Activated CD8-positive, alpha-beta memory T cell treated with anti-CD3 and anti-CD28 coated beads, Interleukin-2, amount 50 U/mL, for 24 hours (primary cell): ENCODE measurements around the gene COL8A1.
"Not testable (repeated sequence)": the region's sequence is repeated elsewhere in the genome, so short reads cannot be mapped to it uniquely, and the experiment has no call there.

Experiments used
- DNase-seq: peaks from one replicate; pipeline ENCODE4 v3.0.0-alpha.2; 2020; ENCODE audit errors: extremely low read depth

The COL8A1 gene

GRCh38 chr3:99709686-99710085 is 71.3 kb downstream of the COL8A1 start:
- DNase-seq: no peak

GRCh38 chr3:99710094-99710493 is 71.7 kb downstream of the COL8A1 start:
- DNase-seq: no peak

GRCh38 chr3:99711351-99711750 is 73.0 kb downstream of the COL8A1 start:
- DNase-seq: no peak

GRCh38 chr3:99712291-99712954 is 74.0 kb downstream of the COL8A1 start:
- DNase-seq: no peak

- no peak for DNase-seq
Observed at GRCh38 chr3:99713440-99713839, 75.0 kb downstream of the COL8A1 start.

- DNase-seq: no peak
Observed at GRCh38 chr3:99714146-99714545, 75.8 kb downstream of the COL8A1 start.

- no peak for DNase-seq
Observed at GRCh38 chr3:99714575-99714974, 76.2 kb downstream of the COL8A1 start.

GRCh38 chr3:99716463-99716995 is 78.1 kb downstream of the COL8A1 start:
- no peak for DNase-seq

GRCh38 chr3:99720985-99721632 is 82.7 kb downstream of the COL8A1 start:
- no peak for DNase-seq

GRCh38 chr3:99721633-99722007 is 83.2 kb downstream of the COL8A1 start:
- no peak for DNase-seq

GRCh38 chr3:99724276-99724675 is 85.9 kb downstream of the COL8A1 start:
- DNase-seq: no peak

- DNase-seq: no peak
Observed at GRCh38 chr3:99730870-99731269, 92.5 kb downstream of the COL8A1 start.

GRCh38 chr3:99731499-99731898 is 93.1 kb downstream of the COL8A1 start:
- no peak for DNase-seq

- not testable (repeated sequence) for DNase-seq
Observed at GRCh38 chr3:99740371-99740770, 102.0 kb downstream of the COL8A1 start.

GRCh38 chr3:99741588-99741987 is 103.2 kb downstream of the COL8A1 start:
- no peak for DNase-seq

GRCh38 chr3:99747915-99748314 is 109.5 kb downstream of the COL8A1 start:
- no peak for DNase-seq

- DNase-seq: no peak
Observed at GRCh38 chr3:99751649-99752048, 113.3 kb downstream of the COL8A1 start.

- no peak for DNase-seq
Observed at GRCh38 chr3:99753268-99753975, 115.0 kb downstream of the COL8A1 start.

- no peak for DNase-seq
Observed at GRCh38 chr3:99755831-99756230, 117.4 kb downstream of the COL8A1 start.

GRCh38 chr3:99757966-99758365 is 119.6 kb downstream of the COL8A1 start:
- DNase-seq: no peak

GRCh38 chr3:99758502-99759177 is 120.2 kb downstream of the COL8A1 start:
- DNase-seq: no peak

GRCh38 chr3:99760031-99760430 is 121.6 kb downstream of the COL8A1 start:
- no peak for DNase-seq
